GM10266 (cell line): ENCODE measurements around the gene ADM2.

Experiments
- DNase-seq: peaks from one replicate; pipeline ENCODE4 v3.0.0; 2012; ENCODE audit errors: extremely low spot score
- CTCF ChIP-seq: IDR thresholded peaks from 2 replicates; pipeline ENCODE4 v1.5.1; 2012; ENCODE audit warnings: mild to moderate bottlenecking, low read depth; ENCODE audit not compliant: control insufficient read depth, insufficient read depth; ENCODE audit errors: missing control alignments

The ADM2 gene

DNA sequence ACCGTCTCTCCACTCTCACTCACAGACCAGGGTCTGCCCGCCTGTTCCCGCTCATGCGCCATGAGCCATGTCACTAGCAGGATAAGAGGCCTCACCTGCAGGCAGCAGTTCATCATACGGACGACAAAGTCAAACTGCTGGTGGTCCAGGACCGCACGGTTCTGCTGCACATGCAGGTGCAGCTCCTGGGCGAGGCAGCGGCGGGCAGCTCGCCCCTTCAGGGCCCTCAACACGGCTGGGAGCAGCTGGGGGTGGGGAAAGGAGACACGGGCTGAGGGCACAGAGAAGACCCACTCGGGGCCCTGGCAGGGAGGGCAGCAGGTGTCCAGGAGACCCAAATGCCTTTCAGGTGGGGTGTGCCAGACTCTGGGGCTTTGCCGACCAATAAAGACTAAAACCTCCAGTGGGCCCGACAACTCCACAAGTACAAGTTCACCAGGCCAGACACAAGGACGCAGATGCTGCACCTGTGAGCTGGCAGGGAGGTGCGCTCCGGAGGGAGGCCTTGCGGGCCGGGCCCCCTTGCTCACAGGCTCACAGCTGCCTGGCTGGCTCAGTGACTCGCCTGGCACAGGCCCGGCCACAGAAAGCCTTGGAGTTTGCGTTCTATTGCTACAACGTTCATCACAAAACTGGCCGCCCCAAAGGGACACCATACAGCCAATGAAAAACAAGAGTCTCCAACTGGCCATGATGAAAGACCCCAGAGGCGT lies 18.0 kb upstream of the ADM2 start:
- no peak for DNase-seq
- no peak for TF ChIP-seq CTCF

DNA sequence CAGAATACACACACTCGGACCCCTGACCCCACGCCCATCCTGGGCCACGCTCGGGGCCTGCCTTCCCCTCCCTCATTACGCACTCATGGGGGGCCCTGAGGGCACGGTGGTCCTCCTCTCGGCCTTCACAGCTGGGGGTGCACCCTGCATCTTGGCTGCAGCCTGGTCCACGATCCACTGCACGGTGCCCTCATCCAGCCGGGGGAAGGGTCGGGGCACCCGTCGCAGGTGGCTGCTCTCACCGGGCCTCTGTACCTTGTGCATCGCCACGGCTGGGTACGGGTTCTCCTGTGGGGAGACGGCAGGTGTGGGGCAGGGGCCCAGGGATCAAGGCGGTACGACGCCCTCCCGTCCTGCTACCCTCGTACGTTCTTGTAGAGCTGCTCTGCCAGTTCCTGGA lies 16.9 kb upstream of the ADM2 start:
- no peak for DNase-seq
- TF ChIP-seq CTCF, result no peak

DNA sequence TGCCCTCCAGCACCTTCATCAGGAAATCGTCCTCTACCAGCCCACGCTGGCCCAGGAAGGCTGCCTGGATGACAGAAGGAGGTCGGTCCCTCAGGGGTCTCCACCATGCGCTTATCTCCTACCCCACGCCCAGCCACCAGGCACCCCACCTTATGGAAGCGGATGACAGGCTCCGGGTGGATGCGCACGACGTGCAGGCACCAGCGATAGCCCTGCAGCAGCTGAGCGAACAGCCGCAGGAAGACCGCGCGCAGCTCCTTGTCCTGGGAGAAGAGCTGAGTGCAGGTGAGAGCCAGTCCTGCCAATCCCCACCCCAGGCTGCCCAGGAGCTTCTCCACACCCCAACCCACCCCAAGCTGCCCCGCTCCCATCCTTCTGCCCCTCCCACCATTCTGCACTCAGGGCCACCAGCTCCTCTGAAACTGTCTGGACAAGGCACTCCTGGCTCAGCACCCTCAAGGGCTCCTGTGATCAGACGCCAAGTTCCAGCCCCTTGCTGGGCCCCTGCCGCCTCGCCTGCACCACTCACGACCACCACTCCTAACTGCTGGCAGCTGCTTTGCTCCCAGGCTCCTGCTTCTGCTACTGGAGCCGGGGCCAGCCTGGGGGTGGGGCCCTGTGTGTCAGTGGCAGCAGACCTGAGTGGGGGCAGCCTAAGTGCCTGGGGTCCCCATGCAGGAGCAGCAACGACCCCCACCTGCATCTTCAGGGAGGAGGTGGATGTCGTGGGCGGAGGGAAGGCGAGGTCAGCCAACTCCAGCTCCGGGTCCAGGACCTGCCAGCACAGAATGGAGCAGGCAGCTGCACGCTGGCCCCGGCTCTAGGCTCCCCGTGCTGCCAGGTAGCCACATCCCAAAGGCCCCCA lies 16.0 kb upstream of the ADM2 start:
- no peak for TF ChIP-seq CTCF
- no peak for DNase-seq

DNA sequence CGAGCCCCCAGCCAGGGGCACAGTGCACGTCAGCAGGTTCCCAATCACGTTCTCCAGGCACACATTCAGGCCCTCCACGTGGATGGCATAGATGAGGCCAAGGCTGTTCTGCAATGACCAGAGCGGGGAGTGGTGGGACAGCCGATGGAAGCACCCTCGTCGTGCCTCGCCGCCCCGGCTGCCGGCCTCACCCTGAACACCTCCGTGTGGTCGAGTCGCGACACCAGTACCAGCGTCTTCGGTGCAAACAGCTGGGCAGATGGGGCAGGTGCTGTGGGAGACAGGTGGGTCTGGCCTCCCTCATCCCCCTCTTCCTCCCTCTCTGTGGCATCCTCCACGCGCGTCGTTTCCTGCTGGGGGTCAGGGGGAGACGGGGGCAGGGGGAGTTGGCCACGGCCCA lies 14.0 kb upstream of the ADM2 start:
- no peak for TF ChIP-seq CTCF
- no peak for DNase-seq

DNA sequence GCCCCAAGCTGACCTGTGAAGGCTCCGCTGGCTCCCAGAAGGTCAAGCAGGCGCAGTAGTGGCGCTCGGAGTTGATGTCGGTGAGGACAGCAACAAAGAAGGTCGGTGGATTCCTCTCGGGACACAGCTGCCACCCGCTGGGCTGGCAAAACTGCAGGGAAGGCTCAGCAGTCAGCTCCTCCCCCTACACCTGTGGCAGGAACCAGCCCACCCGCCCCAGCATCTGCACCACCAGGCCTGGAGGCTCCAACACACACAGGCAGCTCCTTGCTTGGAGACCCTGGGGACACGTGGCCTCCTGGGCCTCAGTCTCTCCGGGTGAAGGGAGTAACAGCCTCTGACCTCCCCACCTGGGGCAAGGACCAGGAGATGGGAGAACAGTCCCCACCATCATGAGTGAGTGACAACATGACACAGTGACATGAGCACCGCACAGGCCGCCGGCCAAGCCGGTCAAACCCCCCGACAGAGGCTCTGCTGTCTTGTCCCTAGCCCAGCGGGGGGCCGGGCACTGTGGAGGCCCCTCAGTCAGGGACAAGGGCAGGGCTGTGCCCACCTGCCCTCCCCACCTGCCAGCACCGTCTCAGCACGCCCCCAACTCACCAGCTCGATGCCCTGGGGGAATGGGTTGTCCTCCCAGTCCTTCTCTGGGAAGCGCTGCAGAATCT lies 13.4 kb upstream of the ADM2 start:
- DNase-seq, result no peak
- no peak for TF ChIP-seq CTCF

GRCh38 chr22:50468626-50469025 lies 12.7 kb upstream of the ADM2 start:
- TF ChIP-seq CTCF, result no peak

More at GRCh38 chr22:50468626-50469025, 12.7 kb upstream of the ADM2 start:
- DNase-seq, result no peak
